ENCODE data around the gene HMGCR. TPM values are rescaled to one million over a fixed set of nuclear protein-coding genes. Genes with fewer than 3 reads are reported as not detected.

HMGCR gene
- total RNA-seq, 4 donors from 2014 or later: 9.6 to 17.4 (median 12.6) TPM

DNA sequence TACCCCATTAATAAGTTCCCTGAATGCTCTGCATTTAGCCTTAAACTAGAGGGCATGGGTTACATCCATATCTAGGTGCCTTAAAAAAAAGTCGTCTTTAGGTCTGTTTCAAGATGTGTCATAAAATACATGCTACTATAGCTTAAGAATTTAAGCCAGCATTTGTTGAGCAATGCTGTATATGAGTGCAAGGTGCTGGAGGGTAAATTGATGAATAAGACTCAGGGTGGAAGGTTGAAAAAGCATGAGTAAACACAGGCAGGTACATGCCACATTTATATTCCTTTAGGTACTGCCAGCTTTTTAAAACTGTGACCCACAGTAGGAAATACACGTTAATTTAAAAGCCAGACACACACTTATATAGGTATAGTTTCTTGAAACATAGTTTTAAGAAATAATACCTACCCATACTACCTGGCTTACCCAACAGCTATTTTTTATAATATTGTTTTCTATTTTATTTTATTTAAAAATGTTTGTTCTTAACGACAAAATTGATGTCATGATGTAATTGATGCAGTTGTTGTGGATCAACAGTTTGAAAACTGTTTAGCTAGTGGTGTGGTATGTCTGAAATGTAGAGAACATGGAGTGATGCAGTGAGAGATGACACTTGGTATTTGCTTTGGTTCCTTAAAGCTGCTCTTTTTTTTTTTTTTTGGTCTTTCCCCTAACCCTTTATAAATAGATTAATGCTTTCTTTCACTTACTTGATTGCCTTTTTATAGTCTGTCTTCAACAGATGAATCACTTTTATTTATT lies 3.9 kb downstream of the HMGCR start:
- TF ChIP-seq POLR2A (IDR thresholded peaks at IDR 0.05; ENCODE audit: low read depth) (no peak), POLR2AphosphoS5 (IDR thresholded peaks at IDR 0.05) (no peak), CTCF (IDR thresholded peaks at IDR 0.05) (no peak), EP300 (IDR thresholded peaks at IDR 0.05) (no peak)
- H3K4me3 ChIP-seq: no peak overlapping the region
- no peak overlapping the region for H3K27ac ChIP-seq (replicated peaks in 1 of 4)
- 81% methylated on average over 3 of the region's 3 CpGs for WGBS
- H3K36me3 ChIP-seq: peaks cover 2 to 24% (median 11%) of the 10 kb centered on the region in 4 donors
- peaks cover 12 to 21% (median 18%) of the 10 kb centered on the region in 4 donors for H3K4me1 ChIP-seq
- H3K9me3 ChIP-seq: no peaks in the 10 kb centered on the region
- DNase-seq (ENCODE audit: extremely low spot score): no peak
- intact Hi-C loops (cut with DNase I): no loop called here
- no peaks in the 10 kb centered on the region for H3K27me3 ChIP-seq

DNA sequence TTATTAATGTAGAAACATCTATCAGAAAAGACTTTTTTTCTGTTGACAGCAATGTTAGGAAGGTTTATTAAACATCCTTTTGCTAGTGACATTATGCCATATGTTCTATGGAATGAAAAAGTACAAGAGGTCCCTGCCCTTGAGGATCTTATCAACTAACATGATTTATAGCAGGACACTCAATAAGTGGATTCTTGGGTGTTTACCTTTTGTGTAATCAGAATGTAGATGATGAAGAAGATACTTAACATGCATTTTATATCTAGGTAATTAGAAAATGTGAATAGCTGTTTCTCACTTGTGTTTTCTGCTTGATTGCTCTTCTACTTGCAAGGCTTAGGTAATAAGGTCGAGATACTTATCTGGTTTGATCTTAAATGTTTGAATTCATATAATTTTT lies 4.9 kb downstream of the HMGCR start:
- Histone ChIP-seq H3K9me3 (no peaks in the 10 kb centered on the region), H3K4me1 (peaks cover 9 to 16% (median 13%) of the 10 kb centered on the region in 4 donors), H3K36me3 (peaks cover 8 to 35% (median 18%) of the 10 kb centered on the region in 4 donors), H3K4me3 (no peak overlapping the region), H3K27ac (replicated peaks in 1 of 4) (no peak overlapping the region), H3K27me3 (no peaks in the 10 kb centered on the region)
- intact Hi-C loops (cut with DNase I): no loop called here
- 98% methylated on average over 1 of the region's 1 CpG for WGBS
- DNase-seq (ENCODE audit: extremely low spot score): no peak
- TF ChIP-seq POLR2AphosphoS5 (IDR thresholded peaks at IDR 0.05) (no peak), CTCF (IDR thresholded peaks at IDR 0.05) (no peak), EP300 (IDR thresholded peaks at IDR 0.05) (no peak), POLR2A (IDR thresholded peaks at IDR 0.05; ENCODE audit: low read depth) (no peak)

DNA sequence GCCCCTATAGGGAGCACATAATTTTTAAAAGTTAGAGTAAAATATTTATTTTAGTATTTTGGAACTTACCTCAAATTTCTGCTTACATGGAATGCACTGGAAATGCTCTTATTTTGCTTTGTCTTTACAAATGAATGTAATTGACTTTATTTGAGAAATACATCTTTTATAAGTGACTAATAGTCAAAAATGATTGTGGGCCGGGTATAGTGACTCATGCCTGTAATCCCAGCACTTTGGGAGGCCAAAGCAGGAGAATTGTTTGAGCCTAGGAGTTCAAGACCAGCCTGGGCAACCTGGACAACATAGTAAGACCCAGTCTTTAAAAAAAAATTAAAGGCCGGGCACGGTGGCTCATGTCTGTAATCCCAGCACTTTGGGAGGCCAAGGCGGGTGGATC lies 5.8 kb downstream of the HMGCR start:
- Histone ChIP-seq H3K9me3 (no peaks in the 10 kb centered on the region), H3K27me3 (no peaks in the 10 kb centered on the region), H3K36me3 (peaks cover 8 to 44% (median 23%) of the 10 kb centered on the region in 4 donors), H3K4me1 (peaks cover 6 to 12% (median 11%) of the 10 kb centered on the region in 4 donors), H3K27ac (replicated peaks in 1 of 4) (no peak overlapping the region), H3K4me3 (no peak overlapping the region)
- no peak for DNase-seq (ENCODE audit: extremely low spot score)
- intact Hi-C loops (cut with DNase I): no loop called here
- WGBS: 95% methylated on average over 4 of the region's 4 CpGs
- TF ChIP-seq EP300 (IDR thresholded peaks at IDR 0.05) (no peak), POLR2A (IDR thresholded peaks at IDR 0.05; ENCODE audit: low read depth) (no peak), POLR2AphosphoS5 (IDR thresholded peaks at IDR 0.05) (no peak), CTCF (IDR thresholded peaks at IDR 0.05) (no peak)

GRCh38 chr5:75348241-75348640 lies 11.2 kb downstream of the HMGCR start:
- Histone ChIP-seq H3K27ac (replicated peaks in 1 of 4) (no peak overlapping the region), H3K4me3 (no peak overlapping the region), H3K9me3 (no peaks in the 10 kb centered on the region), H3K27me3 (no peaks in the 10 kb centered on the region), H3K36me3 (peaks cover 39 to 93% (median 61%) of the 10 kb centered on the region in 4 donors), H3K4me1 (no peaks in the 10 kb centered on the region)
- DNase-seq (ENCODE audit: extremely low spot score): no peak
- intact Hi-C loops (cut with DNase I): no loop called here
- WGBS: 86% methylated on average over 3 of the region's 3 CpGs
- TF ChIP-seq CTCF (IDR thresholded peaks at IDR 0.05) (no peak), POLR2AphosphoS5 (IDR thresholded peaks at IDR 0.05) (no peak), POLR2A (IDR thresholded peaks at IDR 0.05; ENCODE audit: low read depth) (no peak), EP300 (IDR thresholded peaks at IDR 0.05) (no peak)

Measured in esophagus muscularis mucosa (tissue), 4 donors.